Stimulated activated CD4-positive, alpha-beta T cell treated with anti-CD3 and anti-CD28 coated beads, TNF-alpha, amount 100 ng/mL, for 24 hours (primary cell): ENCODE data around the gene RERE.

Experiments used
- DNase-seq, 3 experiments: peaks; one replicate each; pipeline ENCODE4 v3.0.0-alpha.2; 2020; ENCODE audit warnings: low read depth in 3 of 3

Gene RERE

DNA sequence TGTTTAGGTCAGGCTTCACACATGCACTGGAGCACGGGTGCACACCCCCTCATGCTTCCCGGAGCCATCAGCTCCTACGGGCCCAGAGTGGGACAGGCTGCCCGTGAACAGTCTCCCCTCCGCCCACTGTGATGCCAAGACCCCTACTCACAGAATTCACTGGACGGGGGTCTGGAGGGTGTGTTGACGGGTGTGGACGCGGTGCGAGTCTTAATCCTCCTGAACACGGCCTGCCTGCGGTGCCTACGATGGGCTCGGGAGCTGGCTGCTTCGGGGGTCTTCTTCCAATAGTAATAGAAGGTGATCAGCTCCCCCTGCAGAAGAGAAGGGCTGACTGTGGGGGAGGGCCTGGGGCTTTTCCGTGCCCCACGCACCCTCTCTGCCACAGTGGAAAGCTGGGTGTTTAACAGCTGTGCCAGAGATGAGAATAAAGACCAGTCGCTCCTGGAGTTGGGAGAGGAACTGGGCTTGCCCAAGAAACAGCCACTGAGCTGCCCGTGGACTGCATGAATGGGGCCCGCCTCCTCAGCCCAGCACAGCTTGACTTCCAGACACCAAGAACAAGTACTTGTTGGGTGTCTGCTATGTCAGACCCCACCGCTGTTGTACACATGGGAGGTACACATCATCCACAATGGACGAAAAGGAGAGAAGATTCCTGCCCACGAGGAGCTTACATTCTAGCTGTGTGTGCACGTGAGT lies 451.6 kb downstream of the RERE start:
- DNase-seq, result no peak

DNA sequence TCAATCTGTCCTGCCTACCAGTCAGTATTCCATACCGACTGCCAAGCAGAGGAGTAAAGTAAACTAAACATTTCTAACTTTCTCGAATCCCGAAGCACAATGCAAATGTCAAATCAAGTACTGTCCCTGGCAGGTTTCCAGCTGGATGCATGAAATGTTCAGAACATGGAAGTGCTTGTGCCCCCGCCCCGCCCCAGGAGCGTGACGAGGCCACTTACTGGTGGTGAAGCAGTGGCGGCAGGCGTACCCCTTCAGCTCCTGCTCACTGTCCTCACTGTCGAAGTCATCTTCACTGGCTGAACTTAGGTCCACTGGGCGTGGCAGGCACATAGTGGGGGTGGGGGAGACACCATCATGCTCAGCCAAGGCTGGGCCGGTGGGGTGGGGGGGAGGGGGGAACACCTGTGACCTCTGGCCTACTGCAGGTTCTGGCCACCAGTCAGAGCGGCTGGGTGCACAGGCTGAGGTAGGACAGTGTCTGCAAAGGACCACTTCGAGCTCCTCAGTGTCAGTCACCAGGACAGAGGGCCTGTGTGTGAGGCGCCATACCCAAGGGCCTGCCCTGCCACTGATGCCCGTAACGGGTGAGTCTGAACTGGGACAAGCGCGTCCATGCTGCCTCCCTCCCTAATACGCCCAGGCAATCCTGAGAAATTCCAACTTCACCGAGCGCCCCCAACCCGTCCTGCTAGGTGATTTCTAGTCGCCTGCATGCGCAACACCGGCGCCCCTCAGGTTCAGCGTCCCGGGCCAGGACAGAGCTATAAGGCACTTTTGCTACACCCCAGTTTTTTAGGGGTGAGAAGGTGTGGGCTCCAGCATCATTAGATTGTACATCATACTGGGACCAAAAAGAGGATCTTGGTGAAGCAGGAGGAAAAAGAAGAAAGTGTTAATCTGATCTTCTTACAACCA lies 452.7 kb downstream of the RERE start:
- no peak for DNase-seq

DNA sequence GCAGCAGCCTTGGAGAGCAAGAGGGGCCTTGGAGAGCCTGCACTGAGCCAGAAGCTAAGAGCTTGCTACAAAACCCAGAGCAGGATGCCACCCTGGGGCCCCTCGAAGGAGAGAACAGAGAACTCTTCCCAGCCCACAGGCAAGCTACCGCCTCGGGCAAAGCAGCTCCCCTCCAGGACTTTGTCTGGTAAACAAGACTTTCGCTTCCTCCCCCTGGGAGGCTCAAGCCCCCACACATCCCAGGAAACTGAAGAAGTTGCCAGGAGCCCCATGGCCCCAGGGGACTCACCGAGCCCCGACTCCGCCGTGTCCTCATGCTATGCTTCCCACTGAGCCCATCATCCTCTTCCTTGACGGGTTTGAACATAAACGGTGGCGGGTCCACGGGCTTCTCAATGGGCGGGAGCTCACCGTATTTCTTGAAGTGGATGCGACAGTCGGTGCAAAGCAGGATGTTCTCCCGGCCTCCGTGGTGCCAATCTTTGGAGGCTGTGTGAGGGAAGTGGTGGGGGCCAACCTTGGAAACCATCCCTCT lies 453.6 kb downstream of the RERE start:
- no peak for DNase-seq

DNA sequence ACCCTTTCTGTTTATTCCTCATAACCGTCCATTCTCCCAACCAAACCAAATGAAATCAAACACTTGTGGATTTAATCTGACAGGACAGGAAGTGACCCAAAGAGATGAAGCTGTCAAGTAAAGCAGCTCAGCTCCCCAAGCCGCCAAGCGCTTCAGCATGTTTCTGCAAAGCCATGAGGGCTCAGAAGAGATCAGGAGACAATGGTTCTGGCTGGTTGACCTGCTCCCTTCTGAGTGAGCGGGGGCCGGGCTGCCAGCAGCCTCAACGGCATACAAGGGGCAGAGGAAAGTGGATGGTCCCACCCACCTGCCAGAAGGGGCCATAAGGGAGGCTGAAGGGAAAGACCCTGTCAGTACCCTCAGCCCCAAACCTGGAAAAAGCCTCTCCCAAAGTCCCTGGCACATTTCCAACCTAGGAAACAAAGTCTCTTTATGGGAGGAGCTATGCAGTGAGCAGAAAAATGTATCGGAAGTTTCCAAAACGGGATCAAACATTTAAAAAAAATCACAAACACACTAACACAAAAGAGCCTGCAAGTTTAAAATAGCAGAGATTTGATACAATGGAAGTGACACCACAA lies 454.2 kb downstream of the RERE start:
- DNase-seq, result no peak

DNA sequence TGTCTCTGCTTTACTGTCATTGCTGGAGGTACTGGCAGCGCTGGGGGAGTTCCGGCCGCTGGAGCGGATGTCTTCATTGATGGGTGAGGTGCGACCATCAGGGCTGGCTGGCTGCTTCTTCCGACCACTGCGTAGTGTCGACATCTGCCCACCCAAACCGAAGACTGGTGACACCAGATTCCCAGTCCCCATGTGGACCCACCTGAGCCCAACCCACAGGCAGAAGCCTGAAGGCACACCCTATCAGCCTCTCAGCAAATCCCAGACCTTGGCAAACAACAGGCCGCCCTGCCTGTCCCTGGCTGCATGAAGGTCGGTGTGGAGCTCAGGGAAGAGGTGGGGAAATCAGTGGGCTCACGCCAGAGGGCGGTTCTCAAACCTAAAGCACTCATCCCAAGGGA lies 454.7 kb downstream of the RERE start:
- DNase-seq, result no peak

DNA sequence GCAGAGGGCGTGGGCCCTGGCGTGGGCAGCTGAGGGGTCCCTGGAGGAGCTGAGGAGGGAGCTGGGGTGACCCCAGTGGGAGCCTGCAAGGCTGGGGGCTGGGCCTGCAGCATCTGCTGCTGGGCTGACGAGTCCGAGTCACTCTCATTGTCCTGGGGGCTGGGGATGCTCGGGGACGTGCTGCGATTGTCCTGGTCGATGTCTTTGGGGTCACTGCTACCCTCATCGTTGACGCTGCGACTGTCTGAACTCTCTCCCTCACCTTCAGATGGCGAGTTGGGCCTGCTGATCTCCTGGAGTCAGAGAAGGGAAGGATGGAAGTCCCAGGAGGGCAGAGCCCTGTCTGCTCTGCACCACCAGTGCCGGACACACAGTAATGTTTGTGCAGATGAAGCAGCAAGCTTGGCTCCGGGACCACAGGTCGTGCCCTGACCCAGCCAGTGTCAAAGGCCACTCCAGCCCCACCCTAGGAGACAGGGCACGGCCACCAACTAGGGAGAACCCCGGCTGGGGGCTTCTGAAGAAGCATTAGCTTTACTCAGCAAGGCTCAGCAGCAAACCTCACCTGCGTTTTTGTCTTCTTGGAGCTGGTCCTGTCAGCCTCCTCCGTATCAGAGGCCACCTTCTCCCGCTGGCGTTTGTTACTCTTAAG lies 456.1 kb downstream of the RERE start:
- no peak for DNase-seq

DNA sequence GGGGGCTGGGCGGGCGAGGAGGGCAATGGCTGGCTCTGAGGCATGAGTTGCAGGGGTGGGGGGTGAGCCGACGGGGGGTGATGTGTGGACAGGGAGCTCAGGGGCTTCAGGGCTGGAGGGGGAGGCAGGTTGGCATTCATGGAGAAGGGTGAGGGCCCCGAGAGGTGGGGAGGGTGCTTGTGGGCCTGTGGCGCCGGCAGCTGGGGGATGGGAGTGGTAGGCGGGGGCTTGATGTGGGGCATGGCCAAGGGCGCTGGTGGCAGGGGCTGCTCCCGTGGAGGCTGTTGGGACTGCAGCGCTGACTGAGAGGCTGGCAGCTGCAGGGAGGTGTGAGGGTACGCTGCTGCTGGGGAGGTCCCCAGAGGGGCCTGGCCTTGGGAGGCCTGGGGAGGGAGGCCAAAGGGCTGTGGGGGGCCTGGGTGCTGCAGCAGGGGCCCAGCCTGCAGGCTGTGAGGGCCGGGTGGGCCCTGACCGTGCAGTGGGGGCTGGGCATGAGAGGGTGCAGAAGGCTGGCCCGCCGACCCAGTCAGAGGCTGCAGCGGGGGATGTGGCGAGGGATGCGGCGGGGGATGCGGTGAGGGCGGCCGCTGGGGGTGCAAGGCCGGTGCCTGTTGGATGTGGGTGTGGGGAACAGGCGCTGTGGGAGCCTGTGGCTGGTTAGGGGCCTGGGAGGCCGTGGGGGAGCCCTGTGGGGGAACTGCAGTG lies 456.8 kb downstream of the RERE start:
- no peak for DNase-seq

DNA sequence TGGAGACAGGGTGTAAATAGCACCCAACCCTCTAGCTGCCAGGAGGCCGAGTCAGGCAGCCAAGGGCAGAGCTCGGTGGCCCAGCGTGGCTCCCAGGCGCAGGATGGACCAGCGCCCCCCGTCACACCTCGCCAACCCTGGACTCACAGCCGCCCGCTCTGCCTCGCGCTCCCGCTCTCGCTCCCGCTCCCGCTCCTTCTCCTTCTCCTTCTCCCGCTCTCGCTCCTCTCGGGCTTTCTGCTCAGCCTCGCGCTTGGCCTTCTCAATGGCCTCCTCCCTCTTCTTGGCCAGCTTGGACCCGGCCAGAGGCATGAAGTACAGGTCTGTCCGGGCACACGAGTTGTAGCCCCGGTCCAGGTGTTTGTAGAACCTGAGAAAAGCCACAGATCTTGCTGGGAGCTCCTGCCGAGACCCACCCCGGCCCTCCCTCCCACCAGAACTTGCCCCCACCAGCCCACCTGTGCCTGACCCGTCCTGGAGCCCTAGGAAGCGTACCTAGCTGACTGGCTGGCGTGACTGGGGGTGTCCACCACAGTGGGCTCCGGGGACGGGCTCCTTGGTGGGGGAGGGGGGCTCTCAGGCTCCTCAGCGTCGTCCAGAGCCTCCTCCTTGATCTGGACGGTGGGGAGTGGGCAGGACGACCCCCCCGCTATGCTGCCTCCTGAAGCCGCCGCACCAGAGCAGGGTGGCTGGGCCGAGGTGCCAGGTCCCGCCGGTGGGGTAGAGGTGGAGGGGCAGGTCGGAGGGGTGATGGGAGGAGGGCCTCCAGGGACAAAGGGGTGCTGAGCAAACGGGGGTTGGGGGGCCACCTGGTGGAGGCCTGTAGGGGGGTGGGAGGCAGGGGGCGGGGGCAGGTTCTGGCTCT lies 457.6 kb downstream of the RERE start:
- DNase-seq, result no peak

DNA sequence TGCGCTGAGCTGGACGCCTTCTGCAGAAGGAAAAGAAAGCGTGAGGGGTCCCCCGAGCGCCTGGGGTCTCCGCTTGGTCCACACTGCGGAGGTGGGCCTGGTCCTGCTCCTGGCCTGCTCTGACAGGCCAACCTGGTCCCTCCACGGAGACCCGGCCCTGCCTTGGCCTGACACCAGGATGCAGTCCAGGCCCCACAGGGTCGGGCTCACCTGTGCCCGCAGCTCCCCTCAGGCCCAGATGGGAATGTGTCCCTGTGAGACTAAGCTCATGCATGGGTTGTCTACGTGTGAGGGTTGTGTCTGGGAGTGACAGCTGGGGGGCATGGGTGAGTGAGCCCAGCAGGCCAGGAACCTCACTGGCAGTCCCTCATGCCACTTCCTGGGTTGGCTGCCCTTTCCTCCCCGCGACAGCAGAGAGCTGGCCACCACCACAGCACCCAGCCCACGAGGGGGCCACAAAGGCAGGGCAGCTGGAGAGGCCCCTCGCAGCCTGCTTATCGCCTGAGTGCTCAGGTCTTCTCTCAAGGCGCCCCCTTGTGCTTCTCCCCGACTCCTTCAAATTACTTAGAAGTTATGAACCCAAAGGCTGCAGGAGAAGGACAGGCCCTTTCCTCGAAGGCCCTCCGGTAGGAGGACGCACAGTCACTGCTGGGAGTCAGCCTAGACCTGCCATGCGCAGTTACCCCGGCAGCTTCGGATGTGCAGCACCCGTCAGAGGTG lies 458.4 kb downstream of the RERE start:
- DNase-seq, result no peak

DNA sequence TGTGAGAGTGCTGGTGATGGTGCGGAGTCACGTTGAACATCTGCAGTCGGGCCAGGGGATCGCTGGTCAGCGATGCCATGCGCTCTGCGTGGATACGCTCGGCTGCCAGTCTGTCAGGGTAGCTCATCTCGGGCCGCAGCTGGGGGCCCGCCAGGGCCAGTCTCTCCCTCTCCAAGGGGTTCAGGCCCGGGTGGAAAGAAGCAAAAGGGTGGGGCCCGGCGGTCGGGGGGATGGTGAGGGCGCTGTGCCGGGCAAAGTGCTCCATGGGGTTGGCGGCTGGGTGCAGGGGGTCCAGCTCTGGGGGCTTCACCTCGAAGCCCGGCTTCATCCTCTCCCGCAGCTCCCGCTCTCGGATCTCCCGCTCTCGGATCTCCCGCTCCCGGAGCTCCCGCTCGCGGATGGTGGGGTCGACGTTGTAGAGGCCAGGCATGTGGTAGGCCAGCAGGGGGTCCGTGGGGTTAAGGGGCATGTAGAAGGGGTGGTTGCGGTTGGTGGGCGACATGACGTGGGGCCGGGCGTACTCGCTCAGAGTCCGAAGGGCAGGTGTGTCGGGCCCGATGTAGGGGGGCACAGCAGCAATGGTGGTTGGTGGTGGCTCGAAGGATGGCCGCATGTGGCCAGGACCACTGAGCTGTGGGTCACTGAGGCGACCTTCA lies 459.1 kb downstream of the RERE start:
- no peak for DNase-seq

DNA sequence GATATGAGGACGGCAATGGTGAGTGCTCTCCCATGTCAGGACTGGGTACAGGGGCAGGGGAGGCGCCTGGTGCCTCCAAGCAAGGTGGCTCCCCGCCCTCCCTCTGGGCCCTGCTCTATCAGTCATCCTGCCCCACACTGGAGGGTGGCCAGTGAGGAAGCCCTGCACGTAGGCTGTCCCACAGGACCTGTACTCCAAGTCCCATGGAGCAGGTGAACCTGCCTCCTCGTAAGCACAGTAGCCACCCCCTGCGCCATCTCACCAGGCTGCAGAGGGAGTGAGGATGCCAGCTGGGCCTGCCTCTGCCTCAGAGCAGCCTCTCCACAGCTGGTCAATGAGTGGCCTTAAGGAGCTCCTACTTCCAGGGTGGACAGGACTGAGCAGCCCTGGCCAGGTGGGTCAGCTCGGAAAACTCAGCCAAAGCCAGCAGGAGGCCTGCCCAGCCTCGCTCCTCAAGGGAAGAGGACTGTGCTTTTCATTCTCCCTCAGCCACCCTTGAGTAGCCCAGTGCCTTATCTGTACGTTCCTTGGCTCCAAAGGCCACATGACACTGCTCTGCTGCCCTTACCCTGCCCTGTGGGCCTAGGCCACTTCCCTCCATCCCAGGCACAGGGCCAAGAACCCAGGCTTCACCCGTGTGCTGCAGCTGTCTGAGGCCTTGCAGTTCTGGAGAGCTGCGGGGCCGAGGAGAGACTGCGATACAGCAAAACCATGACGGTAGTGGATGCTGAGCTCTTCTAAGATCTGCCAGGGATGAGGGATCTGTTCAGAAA lies 459.9 kb downstream of the RERE start:
- no peak for DNase-seq

DNA sequence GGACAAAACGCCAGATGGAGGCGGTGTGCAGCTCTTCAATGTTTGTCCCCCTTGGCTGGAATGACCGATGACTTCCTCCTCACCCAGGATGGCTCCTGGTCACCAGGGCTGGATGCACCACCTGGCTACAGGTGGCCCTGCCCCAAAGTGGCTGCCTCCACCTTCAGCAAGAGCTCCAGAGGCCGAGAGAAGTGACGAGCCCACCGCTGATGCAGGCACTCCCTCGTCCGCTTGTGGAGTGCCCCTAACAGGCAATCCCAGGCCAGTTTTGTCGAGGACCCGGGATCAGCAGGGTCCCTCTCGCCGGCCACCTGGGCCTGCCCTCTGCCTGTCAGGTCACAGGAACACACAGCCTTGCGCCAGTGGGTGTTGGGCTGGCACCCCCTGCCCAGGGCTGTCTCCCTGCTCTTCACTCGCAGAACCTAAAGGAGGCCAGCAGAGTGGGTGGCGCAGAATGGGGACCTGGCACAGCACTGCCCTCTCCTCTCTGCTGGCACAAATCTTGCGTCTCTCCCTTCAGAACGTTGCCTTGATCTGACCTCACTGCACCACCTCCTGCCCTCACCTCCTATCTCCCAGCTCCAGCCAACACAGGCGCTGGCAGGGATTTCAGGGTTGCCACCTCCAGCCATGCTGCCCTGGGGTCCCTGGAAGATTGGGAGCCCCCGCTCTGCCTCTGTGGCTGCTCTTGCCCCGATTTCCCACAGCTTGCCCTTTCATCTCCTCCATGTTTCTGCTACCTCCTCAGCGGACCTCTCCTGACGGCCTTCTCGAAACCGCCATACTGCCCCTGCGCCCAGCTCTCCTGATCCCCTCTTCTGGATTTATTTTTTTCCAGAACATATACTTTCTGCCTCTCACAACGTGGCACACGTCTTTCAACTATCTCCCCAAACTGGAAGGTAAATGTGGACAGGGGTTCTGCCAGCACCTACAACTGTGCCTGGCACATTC lies 460.9 kb downstream of the RERE start:
- DNase-seq, result no peak

DNA sequence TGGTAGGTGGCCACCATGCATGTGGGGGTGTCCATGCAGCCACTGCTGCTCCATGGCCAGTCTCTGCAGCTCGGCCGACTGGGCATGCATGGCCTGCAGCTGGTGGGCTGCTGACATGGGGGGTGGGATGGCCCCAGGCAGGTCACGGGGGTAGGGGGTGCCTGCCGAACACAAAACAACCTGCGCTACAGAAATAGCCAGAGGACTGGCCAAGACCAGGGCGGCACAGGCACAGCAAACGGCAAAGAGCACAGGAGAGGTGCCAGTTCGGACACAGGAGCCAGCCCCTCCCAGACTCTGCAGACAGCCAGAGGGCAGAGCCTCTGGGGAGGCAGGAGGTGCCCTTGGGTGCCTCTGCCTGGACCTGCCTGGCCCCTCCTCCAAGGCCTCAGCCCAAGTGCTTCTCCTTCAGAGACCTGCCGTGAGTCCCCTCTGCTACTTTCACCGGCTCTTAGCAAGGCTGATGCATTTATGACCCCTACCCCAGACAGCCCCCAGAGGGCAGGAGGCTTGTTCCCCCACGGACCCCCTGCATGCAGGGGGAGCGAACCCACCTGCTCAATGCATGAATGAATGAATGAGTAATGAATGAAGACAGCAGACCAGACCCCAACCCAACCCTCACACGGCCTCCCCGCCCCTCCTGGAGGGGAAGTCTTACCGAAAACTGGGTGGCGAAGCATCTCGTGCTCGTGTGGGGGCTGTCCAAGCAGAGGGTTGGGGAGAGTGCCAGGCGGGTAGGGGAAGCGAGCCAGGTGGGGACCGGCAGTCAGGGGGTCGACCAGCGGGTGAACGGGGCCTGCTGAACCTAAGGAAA lies 461.8 kb downstream of the RERE start:
- no peak for DNase-seq

DNA sequence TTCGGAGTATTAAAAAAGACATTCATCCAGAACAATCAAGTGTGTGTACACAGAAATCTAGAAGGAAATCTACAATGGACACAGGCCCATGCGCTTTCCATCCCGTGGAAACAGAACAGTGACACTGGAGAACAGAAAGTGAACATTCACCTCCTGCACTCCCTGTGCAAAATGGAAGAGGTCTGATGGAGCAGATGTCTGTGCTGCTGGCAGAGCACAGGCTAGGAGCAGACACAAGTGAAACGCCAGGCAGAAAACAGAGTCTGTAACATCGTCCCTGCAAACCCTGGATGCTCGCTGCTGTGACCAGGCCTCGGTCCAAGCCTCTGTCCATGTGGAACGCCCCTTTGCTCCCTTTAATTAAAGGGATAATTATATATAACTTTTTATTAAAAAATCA lies 463.4 kb downstream of the RERE start:
- DNase-seq, result no peak

DNA sequence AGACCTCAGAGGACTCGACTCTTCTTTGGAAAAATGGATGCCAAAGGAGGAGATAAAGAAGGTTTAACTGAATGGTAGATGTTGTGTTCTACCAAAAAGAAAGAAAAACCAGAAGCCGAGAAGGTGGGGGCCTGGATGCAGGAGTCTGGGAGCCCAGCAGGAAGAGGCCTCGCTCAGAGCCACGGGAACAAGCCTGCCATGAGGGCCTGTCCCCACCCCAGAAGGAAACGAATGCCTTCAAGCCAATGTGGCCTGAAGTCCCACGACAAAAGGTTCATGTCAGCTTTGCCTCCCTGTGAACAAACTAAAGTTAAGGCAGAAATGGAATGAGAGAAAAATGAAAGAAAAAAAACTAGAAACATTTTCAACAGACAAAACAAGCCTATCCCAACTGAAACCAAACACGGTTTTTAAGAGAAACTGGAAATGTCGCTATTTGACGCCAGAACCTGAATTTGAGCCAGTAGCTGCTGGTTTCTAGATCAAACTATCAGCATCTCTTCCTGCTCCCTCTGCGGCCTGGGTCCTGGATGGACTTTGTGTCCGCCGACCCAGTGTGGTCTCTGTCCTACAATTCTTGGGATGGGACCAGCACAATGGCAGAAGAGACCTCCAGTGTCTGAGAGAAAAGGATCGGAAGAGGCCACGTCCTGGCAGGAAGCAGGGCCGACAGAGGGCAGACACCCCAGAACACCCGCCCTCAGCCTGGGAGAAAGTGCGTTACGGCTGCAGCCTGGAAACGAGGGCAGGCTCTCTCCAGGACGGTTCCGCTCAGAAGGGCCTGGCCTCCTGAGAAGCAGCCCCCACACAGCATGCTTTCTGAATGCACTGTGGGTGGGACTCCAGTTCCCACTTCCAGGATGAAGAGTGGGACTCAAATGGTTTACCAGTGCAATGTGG lies 464.3 kb downstream of the RERE start:
- DNase-seq, result no peak
